ENCODE results near the gene RPS16.

The RPS16 gene

DNA sequence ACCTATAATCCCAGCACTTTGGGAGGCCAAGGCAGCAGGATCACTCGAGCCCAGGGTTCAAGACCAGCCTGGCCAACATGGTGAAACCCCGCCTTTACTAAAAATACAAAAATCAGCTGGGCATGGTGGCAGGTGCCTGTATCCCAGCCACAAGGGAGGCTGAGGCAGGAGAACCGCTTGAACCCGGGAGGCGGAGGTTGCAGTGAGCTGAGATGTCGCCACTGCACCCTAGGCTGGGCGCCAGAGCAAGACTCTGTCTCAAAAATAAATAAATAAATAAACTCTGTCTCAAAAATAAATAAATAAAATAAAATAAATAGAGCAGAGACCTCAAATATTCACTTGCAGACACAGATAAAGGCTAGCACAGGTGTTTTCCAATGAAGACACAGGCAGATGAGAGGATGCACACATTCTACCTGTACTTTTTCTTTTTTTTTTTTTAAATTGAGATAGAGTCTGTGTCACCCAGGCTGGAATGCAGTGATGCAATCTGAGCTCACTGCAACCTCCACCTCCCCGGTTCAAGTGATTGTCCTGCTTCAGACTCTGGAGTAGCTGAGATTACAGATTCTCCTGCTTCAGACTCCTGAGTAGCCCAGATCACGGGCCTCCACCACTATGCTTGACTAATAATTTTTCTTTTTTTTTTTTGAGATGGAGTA, 2.7 kb upstream of the RPS16 start:
- Histone ChIP-seq H3K27ac (ENCODE audit: insufficient read depth in 1 of 2, low read depth in 1 of 2, low read length in 2 of 2, poor library complexity in 1 of 2, severe bottlenecking in 2 of 2) (no peak overlapping the region), H3K36me3 (ENCODE audit: control insufficient read depth in 4 of 4, insufficient read depth in 4 of 4, low read length in 3 of 4) (peaks cover 2 to 14% (median 12%) of the 10 kb centered on the region in 4 experiments)
- POLR2A ChIA-PET, result no interaction called here

DNA sequence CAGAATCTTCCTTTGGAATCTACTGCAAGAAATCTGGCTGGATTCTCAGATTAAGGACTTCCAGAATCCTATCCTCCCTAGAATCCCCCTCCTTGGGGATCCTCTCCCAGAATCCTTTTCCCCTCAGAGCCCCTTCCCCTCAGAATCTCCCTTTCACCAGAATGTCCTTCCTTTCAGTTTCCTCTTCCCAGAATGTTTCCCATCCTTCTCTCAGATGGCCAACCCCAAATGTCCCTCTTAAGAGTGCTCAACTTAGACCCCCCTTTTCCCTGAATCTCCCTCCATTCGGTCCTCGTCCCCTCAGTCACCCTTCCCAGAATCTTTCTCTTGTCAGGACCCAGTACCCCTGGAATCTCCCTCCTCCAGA, 584 bp upstream of the RPS16 start:
- ChIA-PET CTCF (interaction anchor here (0.9 to 2.3 kb wide), 4 partner anchors 9 to 21 kb away, joined by 3 to 10 read pairs (median 5); partner anchors contain the start of gene SUPT5H), POLR2A (interaction anchor here (0.6 to 1.8 kb wide), 13 partner anchors 9 to 97 kb away, joined by 3 to 16 read pairs (median 5); partner anchors contain the start of genes MED29, PAF1, PLEKHG2 and SUPT5H)
- peaks cover 2 to 28% (median 26%) of the 10 kb centered on the region in 4 experiments for H3K36me3 ChIP-seq (ENCODE audit: control insufficient read depth in 4 of 4, insufficient read depth in 4 of 4, low read length in 3 of 4)
- H3K27me3 ChIP-seq (replicated peaks in 2 of 5; ENCODE audit: control insufficient read depth in 4 of 5, insufficient read depth in 5 of 5, low read length in 4 of 5), result no peaks in the 10 kb centered on the region
- whole genome bisulfite sequencing (ENCODE audit: insufficient coverage), result 4% methylated on average over 2 of the region's 2 CpGs
- no peaks in the 10 kb centered on the region for H3K9me3 ChIP-seq (ENCODE audit: control extremely low read depth in 1 of 5, control insufficient read depth in 4 of 5, insufficient read depth in 2 of 5, low read depth in 1 of 5, low read length in 4 of 5)
- H3K27ac ChIP-seq (ENCODE audit: insufficient read depth in 1 of 2, low read depth in 1 of 2, low read length in 2 of 2, poor library complexity in 1 of 2, severe bottlenecking in 2 of 2), result peak overlapping the region in 1 of 2 experiments; percentile 79
- peak overlapping the region; percentile 12 to 99 (median 90) for H3K4me3 ChIP-seq (ENCODE audit: control insufficient read depth in 1 of 7, extremely low read depth in 1 of 7, insufficient read depth in 4 of 7, low read depth in 2 of 7, low read length in 6 of 7)
- DNase-seq, result no peak
- peaks cover 4 to 28% (median 22%) of the 10 kb centered on the region in 4 experiments for H3K4me1 ChIP-seq (ENCODE audit: control extremely low read depth in 1 of 4, control insufficient read depth in 4 of 4, insufficient read depth in 4 of 4, low read length in 3 of 4)

More for the DNA sequence above, 2.7 kb upstream of the RPS16 start:
- no peaks in the 10 kb centered on the region for H3K9me3 ChIP-seq (ENCODE audit: control extremely low read depth in 1 of 5, control insufficient read depth in 4 of 5, insufficient read depth in 2 of 5, low read depth in 1 of 5, low read length in 4 of 5)
- 96% methylated on average over 3 of the region's 9 CpGs for WGBS (ENCODE audit: insufficient coverage)
- no peak overlapping the region for H3K4me3 ChIP-seq (ENCODE audit: control insufficient read depth in 1 of 7, extremely low read depth in 1 of 7, insufficient read depth in 4 of 7, low read depth in 2 of 7, low read length in 6 of 7)
- peaks cover 4 to 28% (median 22%) of the 10 kb centered on the region in 4 experiments for H3K4me1 ChIP-seq (ENCODE audit: control extremely low read depth in 1 of 4, control insufficient read depth in 4 of 4, insufficient read depth in 4 of 4, low read length in 3 of 4)
- no peak for DNase-seq
- no peaks in the 10 kb centered on the region for H3K27me3 ChIP-seq (replicated peaks in 2 of 5; ENCODE audit: control insufficient read depth in 4 of 5, insufficient read depth in 5 of 5, low read length in 4 of 5)
- CTCF ChIA-PET, result interaction anchor here (0.6 to 1.2 kb wide), 2 partner anchors 98 to 805 kb away, joined by 3 read pairs; no protein-coding TSS in a partner anchor

DNA sequence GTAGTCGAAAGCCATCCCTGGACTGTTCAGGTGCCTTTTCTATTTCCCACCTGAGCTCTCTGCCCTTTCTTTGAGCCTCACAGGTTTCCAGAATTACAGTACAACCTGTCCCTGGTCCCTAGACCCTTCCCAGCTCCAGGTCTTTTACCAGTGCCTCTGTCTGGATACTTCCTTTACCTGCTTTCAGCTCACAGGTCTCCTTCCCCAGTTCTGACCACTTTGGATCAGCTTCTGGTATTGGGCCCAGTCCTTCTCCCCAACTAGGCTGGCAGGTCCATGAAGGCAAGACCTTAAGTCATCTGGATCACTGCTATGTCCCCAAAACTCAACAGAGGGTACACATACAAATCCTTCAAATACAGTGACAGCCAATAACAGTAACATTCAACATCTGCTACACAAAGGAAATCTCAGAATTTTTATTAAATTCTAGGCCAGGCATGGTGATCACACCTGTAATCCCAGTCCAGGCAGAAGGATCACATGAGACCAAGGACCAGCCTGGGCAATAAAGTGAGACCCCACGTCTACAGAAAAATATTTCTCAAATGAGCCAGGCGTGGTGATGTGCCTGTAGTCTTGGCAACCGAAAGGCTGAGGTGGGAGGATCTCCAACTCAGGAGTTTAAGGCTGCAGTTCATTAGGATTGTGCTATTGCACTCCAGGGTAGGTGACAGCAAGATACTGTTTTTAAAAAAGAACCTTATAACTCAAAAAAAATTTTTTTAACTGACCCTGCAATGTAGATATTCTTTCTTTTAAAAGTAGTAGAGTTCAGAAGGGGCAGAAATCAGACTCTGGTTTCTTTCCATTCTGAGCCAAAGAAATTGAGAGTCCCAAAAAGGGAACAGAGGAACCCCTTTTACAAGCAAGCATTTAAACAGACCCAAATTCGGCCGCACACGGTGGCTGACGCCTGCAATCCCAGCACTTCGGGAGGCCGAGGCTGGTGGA, 1.3 kb downstream of the RPS16 start:
- 84% methylated on average over 10 of the region's 10 CpGs for WGBS (ENCODE audit: insufficient coverage)
- ChIA-PET CTCF (interaction anchor here (0.7 to 2.4 kb wide), 8 partner anchors 8 to 42 kb away, joined by 3 to 10 read pairs (median 6); partner anchors contain the start of genes PLEKHG2 and SUPT5H), POLR2A (interaction anchor here (0.9 to 1.8 kb wide), 4 partner anchors 8 to 30 kb away, joined by 3 to 11 read pairs (median 8); partner anchors contain the start of gene SUPT5H)
- no peak for DNase-seq
- Histone ChIP-seq H3K27me3 (replicated peaks in 2 of 5; ENCODE audit: control insufficient read depth in 4 of 5, insufficient read depth in 5 of 5, low read length in 4 of 5) (no peaks in the 10 kb centered on the region), H3K4me3 (ENCODE audit: control insufficient read depth in 1 of 7, extremely low read depth in 1 of 7, insufficient read depth in 4 of 7, low read depth in 2 of 7, low read length in 6 of 7) (peak overlapping the region; percentile 90 to 99 (median 95)), H3K36me3 (ENCODE audit: control insufficient read depth in 4 of 4, insufficient read depth in 4 of 4, low read length in 3 of 4) (peaks cover 2 to 30% (median 27%) of the 10 kb centered on the region in 4 experiments), H3K4me1 (ENCODE audit: control extremely low read depth in 1 of 4, control insufficient read depth in 4 of 4, insufficient read depth in 4 of 4, low read length in 3 of 4) (peaks cover 4 to 30% (median 22%) of the 10 kb centered on the region in 4 experiments), H3K9me3 (ENCODE audit: control extremely low read depth in 1 of 5, control insufficient read depth in 4 of 5, insufficient read depth in 2 of 5, low read depth in 1 of 5, low read length in 4 of 5) (no peaks in the 10 kb centered on the region), H3K27ac (ENCODE audit: insufficient read depth in 1 of 2, low read depth in 1 of 2, low read length in 2 of 2, poor library complexity in 1 of 2, severe bottlenecking in 2 of 2) (peak overlapping the region in 1 of 2 experiments; percentile 94)

DNA sequence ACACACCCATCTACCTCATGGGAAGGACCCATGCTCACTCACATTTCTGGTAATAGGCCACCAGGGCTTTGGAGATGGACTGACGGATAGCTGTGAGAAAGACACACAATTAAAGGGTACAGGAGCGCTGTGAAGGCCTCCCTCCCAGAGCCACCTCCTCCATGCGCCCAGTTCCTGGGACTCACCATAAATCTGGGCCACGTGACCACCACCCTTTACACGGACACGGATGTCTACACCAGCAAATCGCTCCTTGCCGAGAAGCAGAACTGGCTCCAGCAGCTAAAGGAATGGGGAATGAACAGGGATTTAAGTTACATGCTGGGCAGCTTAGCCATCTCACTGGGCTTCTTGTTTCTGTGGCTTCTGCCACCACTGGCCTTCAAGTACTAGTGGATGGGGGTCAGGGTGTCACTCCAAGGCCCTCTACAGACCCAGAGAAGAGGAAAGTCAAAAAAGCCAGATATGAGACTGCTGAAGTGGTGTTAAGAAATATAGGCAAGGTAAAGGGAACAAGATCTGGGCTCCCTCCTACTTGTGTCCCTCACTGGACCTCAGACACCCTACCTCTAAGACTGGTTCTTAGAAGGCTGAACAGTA, 2.2 kb downstream of the RPS16 start:
- 100% methylated on average over 5 of the region's 8 CpGs for WGBS (ENCODE audit: insufficient coverage)
- no peak for DNase-seq
- peak overlapping the region in 1 of 2 experiments; percentile 94 for H3K27ac ChIP-seq (ENCODE audit: insufficient read depth in 1 of 2, low read depth in 1 of 2, low read length in 2 of 2, poor library complexity in 1 of 2, severe bottlenecking in 2 of 2)
- H3K9me3 ChIP-seq (ENCODE audit: control extremely low read depth in 1 of 5, control insufficient read depth in 4 of 5, insufficient read depth in 2 of 5, low read depth in 1 of 5, low read length in 4 of 5), result no peaks in the 10 kb centered on the region
- H3K27me3 ChIP-seq (replicated peaks in 2 of 5; ENCODE audit: control insufficient read depth in 4 of 5, insufficient read depth in 5 of 5, low read length in 4 of 5), result no peaks in the 10 kb centered on the region
- H3K4me1 ChIP-seq (ENCODE audit: control extremely low read depth in 1 of 4, control insufficient read depth in 4 of 4, insufficient read depth in 4 of 4, low read length in 3 of 4), result peaks cover 4 to 30% (median 22%) of the 10 kb centered on the region in 4 experiments
- peak overlapping the region in 1 of 7 experiments; percentile 98 for H3K4me3 ChIP-seq (ENCODE audit: control insufficient read depth in 1 of 7, extremely low read depth in 1 of 7, insufficient read depth in 4 of 7, low read depth in 2 of 7, low read length in 6 of 7)
- ChIA-PET POLR2A (no interaction called here), CTCF (interaction anchor here (0.7 to 2.4 kb wide), 5 partner anchors 16 to 37 kb away, joined by 3 to 8 read pairs (median 6); partner anchors contain the start of gene PLEKHG2)
- peaks cover 2 to 30% (median 27%) of the 10 kb centered on the region in 4 experiments for H3K36me3 ChIP-seq (ENCODE audit: control insufficient read depth in 4 of 4, insufficient read depth in 4 of 4, low read length in 3 of 4)

DNA sequence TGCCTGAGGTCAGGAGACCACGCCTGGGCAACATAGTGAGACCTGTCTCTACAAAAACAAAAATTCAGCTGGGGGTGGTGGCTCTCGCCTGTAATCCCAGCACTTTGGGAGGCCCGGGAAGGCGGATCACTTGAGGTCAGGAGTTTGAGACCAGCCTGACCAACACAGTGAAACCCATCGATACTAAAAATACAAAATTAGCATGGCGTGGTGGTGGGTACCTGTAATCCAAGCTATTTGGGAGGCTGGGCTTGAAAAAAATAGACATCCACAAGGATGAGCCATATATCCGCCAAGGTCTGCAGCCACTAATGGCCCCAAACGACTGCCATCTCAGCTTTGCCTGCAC, 3.1 kb downstream of the RPS16 start:
- H3K27ac ChIP-seq (ENCODE audit: insufficient read depth in 1 of 2, low read depth in 1 of 2, low read length in 2 of 2, poor library complexity in 1 of 2, severe bottlenecking in 2 of 2), result no peak overlapping the region
- CTCF ChIA-PET, result interaction anchor here (0.7 to 2.4 kb wide), 2 partner anchors 21 to 44 kb away, joined by 5 to 8 read pairs; partner anchors contain the start of gene PLEKHG2
- peaks cover 2 to 30% (median 27%) of the 10 kb centered on the region in 4 experiments for H3K36me3 ChIP-seq (ENCODE audit: control insufficient read depth in 4 of 4, insufficient read depth in 4 of 4, low read length in 3 of 4)
- DNase-seq, result no peak
- no peak overlapping the region for H3K4me3 ChIP-seq (ENCODE audit: control insufficient read depth in 1 of 7, extremely low read depth in 1 of 7, insufficient read depth in 4 of 7, low read depth in 2 of 7, low read length in 6 of 7)
- 98% methylated on average over 8 of the region's 8 CpGs for WGBS (ENCODE audit: insufficient coverage)
- no peaks in the 10 kb centered on the region for H3K9me3 ChIP-seq (ENCODE audit: control extremely low read depth in 1 of 5, control insufficient read depth in 4 of 5, insufficient read depth in 2 of 5, low read depth in 1 of 5, low read length in 4 of 5)
- POLR2A ChIA-PET, result no interaction called here
- peaks cover 4 to 30% (median 22%) of the 10 kb centered on the region in 4 experiments for H3K4me1 ChIP-seq (ENCODE audit: control extremely low read depth in 1 of 4, control insufficient read depth in 4 of 4, insufficient read depth in 4 of 4, low read length in 3 of 4)
- H3K27me3 ChIP-seq (replicated peaks in 2 of 5; ENCODE audit: control insufficient read depth in 4 of 5, insufficient read depth in 5 of 5, low read length in 4 of 5), result no peaks in the 10 kb centered on the region

DNA sequence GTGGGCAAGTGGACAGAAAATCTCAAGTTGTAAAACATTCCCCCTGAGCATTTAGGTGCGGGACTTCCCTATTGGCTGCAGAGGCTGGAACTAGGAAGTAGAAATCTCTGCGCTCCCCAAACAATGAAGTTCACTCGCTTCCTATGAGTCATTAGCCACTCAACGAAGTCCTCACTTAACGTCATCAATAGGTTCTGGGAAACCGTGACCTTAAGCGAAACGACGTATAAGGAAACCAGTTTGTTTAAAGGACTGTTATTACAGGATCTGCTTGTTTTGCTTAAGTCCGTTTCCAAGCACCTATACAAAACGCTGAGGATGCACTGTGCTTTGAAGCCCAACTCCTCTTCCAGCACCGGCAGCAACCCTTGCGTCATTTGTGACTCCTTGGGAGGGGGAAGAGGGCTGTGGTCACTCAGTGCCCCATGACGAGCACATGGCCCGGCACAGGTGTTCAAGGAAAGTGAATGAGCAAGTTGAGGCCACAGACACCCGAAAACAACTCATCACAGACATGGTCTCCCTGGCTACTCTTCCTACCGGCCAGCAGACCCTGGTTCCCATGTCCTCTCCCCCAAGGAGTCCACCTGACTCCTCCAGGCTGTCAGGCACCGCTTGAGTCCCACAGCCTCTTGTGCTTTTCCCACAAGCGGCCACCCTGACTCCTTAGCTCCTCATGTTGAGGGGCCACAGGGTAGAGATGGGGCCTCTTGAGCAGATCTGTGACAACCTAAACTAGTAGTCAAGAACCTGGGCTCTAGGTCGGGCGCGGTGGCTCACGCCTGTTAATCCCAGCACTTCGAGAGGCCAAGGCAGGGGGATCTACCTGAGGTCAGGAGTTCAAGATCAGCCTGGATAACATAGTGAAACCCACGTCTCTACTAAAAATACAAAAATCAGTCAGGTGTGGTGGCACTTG, 4.8 kb downstream of the RPS16 start:
- no peak overlapping the region for H3K4me3 ChIP-seq (ENCODE audit: control insufficient read depth in 1 of 7, extremely low read depth in 1 of 7, insufficient read depth in 4 of 7, low read depth in 2 of 7, low read length in 6 of 7)
- peaks cover 2 to 30% (median 27%) of the 10 kb centered on the region in 4 experiments for H3K36me3 ChIP-seq (ENCODE audit: control insufficient read depth in 4 of 4, insufficient read depth in 4 of 4, low read length in 3 of 4)
- no peaks in the 10 kb centered on the region for H3K27me3 ChIP-seq (replicated peaks in 2 of 5; ENCODE audit: control insufficient read depth in 4 of 5, insufficient read depth in 5 of 5, low read length in 4 of 5)
- ChIA-PET CTCF (no interaction called here), POLR2A (interaction anchor here (0.7 kb wide), 1 partner anchor 20 kb away, joined by 3 read pairs; no protein-coding TSS in a partner anchor)
- H3K27ac ChIP-seq (ENCODE audit: insufficient read depth in 1 of 2, low read depth in 1 of 2, low read length in 2 of 2, poor library complexity in 1 of 2, severe bottlenecking in 2 of 2), result no peak overlapping the region
- no peaks in the 10 kb centered on the region for H3K9me3 ChIP-seq (ENCODE audit: control extremely low read depth in 1 of 5, control insufficient read depth in 4 of 5, insufficient read depth in 2 of 5, low read depth in 1 of 5, low read length in 4 of 5)
- DNase-seq, result peak in 2 of 3 donors; percentile 29 to 32
- 89% methylated on average over 18 of the region's 25 CpGs for WGBS (ENCODE audit: insufficient coverage)
- H3K4me1 ChIP-seq (ENCODE audit: control extremely low read depth in 1 of 4, control insufficient read depth in 4 of 4, insufficient read depth in 4 of 4, low read length in 3 of 4), result peaks cover 4 to 23% (median 15%) of the 10 kb centered on the region in 4 experiments

All from common myeloid progenitor, CD34-positive (primary cell).